ENCODE data around the gene GNAI1.

DNA sequence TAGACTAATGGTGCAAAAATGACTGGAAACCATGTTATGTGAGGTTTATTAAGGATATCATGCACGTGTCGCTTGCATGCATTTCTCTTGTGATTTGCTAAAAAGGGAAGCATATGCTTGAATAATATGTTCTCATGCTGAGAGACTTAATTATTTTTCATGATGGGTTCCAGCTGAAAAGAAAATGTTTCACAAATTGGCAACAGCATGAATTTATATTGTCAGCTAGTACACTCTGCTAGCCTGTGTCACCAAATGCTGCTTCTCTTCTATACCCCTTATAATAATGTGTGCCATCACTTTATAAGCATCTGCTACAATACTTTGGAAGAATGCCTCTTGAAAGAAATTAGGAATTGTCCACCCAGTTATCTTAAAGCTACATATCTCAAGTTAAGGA is 63.0 kb downstream of the GNAI1 start:
- TF ChIP-seq, protein P1, sequence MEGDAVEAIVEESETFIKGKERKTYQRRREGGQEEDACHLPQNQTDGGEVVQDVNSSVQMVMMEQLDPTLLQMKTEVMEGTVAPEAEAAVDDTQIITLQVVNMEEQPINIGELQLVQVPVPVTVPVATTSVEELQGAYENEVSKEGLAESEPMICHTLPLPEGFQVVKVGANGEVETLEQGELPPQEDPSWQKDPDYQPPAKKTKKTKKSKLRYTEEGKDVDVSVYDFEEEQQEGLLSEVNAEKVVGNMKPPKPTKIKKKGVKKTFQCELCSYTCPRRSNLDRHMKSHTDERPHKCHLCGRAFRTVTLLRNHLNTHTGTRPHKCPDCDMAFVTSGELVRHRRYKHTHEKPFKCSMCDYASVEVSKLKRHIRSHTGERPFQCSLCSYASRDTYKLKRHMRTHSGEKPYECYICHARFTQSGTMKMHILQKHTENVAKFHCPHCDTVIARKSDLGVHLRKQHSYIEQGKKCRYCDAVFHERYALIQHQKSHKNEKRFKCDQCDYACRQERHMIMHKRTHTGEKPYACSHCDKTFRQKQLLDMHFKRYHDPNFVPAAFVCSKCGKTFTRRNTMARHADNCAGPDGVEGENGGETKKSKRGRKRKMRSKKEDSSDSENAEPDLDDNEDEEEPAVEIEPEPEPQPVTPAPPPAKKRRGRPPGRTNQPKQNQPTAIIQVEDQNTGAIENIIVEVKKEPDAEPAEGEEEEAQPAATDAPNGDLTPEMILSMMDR (IDR thresholded peaks at IDR 0.05), result no peak
- TF ChIP-seq POLR2AphosphoS5 (IDR thresholded peaks at IDR 0.05) (no peak), POLR2A (IDR thresholded peaks at IDR 0.05) (no peak)

Measured in prostate gland (tissue), 2 donors.